NCI-H748 (cell line): Measurements from ENCODE around the gene NBEA.
A peak's percentile ranks its signal among the peaks of the same experiment; 100 is the strongest.

Source experiments
- DNase-seq: peaks from one replicate; lab custom pipeline; 2025; ENCODE audit not compliant: unreplicated experiment; lab: John Stamatoyannopoulos, UW

The NBEA gene

GRCh38 chr13:35256459-35257148 is 314.5 kb downstream of the NBEA start:
- DNase-seq: no peak

DNA sequence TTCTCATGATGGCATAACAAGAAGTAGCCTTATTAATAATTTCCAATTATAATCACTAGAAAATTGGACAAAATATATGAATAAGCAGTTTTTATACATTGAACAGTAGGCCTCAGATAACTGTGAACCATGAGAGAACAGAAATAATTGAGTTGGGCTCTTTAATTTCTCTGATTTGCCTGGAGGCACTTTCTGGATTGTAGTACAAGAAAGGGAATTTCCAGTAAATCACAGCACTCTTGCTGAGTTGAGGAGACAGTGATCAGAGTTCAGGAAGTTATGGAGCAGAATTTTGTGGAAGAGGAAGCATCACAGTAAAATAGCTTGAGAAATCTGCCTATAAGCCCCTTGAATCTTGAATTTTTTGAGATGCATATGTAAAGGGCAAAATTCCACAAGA is 318.2 kb downstream of the NBEA start:
- no peak for DNase-seq

- DNase-seq: no peak
Measured at GRCh38 chr13:35266412-35266811, 324.3 kb downstream of the NBEA start.

- DNase-seq: no peak
Measured at GRCh38 chr13:35278917-35279316, 336.8 kb downstream of the NBEA start.

GRCh38 chr13:35279500-35279899 is 337.4 kb downstream of the NBEA start:
- no peak for DNase-seq

- peak; percentile 88 for DNase-seq
Measured at GRCh38 chr13:35283856-35284255, 341.8 kb downstream of the NBEA start.

DNA sequence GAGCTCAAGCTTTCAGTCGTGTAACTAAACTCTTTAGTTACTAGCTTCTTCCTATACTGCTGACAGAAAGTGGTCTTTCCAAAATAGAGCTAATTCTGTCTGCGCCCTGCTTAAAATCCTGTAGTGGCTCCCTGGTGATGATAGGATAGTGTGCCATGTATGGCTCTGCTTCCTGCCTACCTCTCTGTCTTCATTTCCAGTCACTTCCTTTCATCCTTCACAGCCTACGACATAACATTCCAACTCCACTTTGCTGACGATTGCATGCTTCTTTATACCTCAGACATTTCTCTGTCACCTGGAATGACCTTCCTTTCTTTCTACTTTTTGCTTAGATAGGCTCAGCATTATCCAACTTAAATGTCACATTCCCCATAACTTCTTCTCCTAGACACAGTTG is 343.6 kb downstream of the NBEA start:
- no peak for DNase-seq

- DNase-seq: no peak
Measured at GRCh38 chr13:35292329-35292728, 350.3 kb downstream of the NBEA start.

- no peak for DNase-seq
Measured at GRCh38 chr13:35293579-35294226, 351.6 kb downstream of the NBEA start.

DNA sequence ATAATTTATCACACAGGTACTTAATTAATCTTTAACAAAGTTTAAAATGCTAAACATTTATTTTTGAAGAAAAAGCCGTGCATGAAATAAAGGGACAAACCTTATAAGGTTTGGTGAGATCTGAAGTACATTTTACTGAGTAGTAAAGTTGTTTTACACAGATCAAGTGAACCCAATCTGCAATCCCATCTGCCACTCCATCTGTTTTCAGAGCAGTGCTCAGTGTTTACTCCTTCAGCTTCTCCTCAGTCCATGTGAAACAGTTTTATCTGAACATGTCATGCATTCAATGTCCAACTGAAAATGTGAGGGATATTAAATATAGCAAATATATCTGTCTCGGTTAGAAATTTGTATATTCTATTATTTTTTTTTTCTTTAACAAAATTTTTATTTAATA is 367.6 kb downstream of the NBEA start:
- no peak for DNase-seq

DNA sequence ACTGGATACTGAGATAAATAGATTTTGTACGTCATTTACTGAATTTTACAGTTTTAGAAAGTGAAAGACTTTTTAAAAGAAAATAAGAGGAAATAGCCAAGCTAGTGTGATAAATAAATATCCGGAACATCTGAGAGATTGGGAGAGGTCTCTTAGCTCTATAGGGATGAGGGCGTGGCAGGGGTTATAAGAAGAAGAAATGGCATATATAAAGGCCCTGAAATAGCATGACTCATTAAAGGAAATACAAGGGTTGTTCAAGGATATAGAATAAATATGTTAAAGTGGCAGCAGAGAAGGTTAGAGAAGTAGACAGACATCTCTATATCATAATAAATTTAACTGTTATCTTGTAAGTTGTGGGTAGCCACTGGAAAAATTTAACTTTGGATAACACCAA is 390.1 kb downstream of the NBEA start:
- no peak for DNase-seq

DNA sequence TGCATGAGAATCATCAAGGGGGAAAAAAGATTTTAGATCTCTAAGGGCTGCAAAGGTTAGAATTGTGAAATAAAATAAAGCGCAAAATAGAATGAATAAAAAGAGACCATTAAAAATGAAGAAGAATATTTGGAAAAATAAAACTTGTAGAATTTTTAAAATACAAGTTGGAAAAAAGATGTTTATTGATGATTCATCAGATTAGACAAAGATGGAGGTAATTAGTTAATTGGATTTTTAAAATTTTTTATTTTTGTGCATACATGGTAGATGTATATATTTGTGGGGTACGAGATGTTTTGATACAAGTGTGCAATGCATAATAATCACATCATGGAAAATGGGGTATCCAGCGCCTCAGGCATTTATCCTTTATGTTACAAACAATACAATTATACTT is 391.1 kb downstream of the NBEA start:
- DNase-seq: no peak

DNA sequence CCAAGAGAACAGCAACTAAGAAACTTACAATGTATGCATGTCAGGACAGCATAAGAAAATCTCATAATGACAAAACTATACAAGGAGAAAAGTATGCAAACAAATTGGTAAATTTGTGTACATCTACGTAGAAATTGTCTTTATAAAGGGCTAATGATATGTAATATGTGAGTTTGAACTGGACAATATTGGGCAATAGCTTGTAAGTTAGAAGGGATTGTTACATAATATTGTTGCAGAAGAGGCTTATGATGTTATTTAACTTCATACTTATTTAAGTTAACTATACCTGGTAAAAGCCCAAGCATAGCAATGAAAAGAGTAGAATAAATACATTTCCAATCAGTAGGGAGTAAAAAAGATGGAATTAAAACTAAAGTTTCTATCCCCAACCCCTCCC is 400.4 kb downstream of the NBEA start:
- DNase-seq: no peak

GRCh38 chr13:35343417-35343816 is 401.3 kb downstream of the NBEA start:
- no peak for DNase-seq

GRCh38 chr13:35345992-35346391 is 403.9 kb downstream of the NBEA start:
- DNase-seq: no peak

- DNase-seq: no peak
Measured at GRCh38 chr13:35346494-35346893, 404.4 kb downstream of the NBEA start.

GRCh38 chr13:35347679-35348205 is 405.7 kb downstream of the NBEA start:
- DNase-seq: no peak

- DNase-seq: no peak
Measured at GRCh38 chr13:35349052-35349451, 407.0 kb downstream of the NBEA start.

- no peak for DNase-seq
Measured at GRCh38 chr13:35349673-35350278, 407.7 kb downstream of the NBEA start.

DNA sequence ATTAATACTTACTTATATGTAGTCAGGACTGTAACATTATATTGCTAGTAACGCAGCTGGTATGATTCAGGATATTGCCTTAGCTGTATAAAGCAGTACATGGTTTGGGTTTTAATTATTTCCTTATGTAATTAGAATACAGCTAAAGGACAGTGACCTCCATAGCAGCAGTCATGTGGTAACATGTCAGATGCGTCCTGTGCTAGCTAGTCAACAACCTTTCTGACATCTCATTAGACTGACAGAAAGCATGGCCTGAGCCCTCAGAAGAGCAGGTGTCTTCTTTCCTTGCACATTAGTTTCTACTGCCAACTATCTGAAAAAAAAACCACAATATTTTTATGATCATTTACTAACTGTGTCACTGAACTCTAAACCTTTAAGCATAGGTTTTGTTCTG is 412.2 kb downstream of the NBEA start:
- no peak for DNase-seq

DNA sequence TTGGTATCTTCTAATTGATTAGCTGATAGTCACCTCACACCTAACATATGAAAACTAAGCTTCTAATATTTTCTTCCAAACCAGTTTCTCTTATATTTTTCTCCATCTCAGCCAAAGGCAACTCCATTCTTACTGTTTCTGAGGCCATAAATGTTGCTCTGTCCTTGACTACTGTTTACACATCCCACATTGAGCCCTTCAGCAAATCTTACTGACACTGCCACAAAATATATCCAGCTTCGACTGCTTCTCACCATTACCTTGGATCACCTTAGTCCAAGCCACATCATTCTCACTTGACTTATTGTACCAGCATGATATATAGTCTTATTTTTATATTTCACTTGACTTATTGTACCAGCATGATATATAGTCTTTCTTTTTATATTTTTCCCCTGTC is 412.8 kb downstream of the NBEA start:
- DNase-seq: no peak

DNA sequence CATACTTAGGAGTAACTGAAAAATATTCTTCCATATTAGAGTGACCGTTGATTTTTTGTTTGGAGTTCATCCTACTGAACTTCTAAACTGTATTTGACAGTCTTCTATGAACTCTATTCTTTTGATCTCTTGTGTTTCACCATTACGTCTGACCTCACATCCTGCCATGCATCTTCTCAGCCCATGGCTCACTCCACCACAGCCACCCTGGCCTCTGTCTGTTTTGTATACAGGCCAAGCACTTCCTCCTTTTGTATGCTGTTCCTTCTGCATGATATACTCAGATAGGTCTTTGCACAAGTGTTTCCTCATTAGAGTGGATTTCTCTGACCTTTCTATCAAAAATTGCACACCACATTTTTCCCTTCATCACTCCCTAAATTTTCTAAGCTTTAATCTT is 414.5 kb downstream of the NBEA start:
- no peak for DNase-seq
